ENCODE results near the gene NELFB. TPM values are rescaled to one million over a fixed set of nuclear protein-coding genes. Genes with fewer than 3 reads are reported as not detected.
A peak's percentile ranks its signal among the peaks of the same experiment; 100 is the strongest.

Gene NELFB
- total RNA-seq, 1 donor = 47.1 TPM

DNA sequence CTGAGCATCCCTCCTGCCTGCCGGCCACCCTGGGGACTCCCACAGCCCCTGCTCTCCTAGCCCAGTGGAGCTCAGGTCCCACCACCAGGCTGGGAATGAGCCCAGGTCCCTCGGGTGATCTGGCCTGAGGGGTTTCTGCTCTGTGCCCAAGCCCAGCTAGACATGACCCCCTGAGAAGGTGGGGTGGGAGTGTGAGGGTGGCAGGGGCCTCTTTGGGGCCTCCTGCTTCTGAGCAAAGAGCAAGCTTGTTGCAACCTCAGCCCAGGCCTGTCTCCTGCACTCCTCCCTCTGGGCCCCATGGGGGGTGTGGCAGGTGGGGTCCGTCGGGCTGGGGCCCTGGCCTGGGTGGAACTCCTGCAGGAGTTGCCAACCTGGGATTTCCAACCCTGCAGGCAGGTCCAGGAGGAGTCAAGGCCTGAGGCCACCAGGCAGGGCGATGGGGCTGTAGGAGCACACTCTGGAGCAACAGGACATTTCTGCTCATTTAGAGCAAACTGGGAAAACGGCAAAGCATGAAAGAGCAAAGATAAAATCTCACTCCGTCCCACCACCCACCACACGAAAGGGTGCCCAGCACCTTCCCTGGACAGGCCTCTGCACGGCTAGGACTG, 58.3 kb downstream of the NELFB start:
- no peak for TF ChIP-seq CTCF (IDR thresholded peaks at IDR 0.05; ENCODE audit: insufficient read depth, low read depth, low read length)
- no peak for DNase-seq (ENCODE audit: low read depth)
- H3K4me3 ChIP-seq (ENCODE audit: low read depth, low read length) = no peak overlapping the region

DNA sequence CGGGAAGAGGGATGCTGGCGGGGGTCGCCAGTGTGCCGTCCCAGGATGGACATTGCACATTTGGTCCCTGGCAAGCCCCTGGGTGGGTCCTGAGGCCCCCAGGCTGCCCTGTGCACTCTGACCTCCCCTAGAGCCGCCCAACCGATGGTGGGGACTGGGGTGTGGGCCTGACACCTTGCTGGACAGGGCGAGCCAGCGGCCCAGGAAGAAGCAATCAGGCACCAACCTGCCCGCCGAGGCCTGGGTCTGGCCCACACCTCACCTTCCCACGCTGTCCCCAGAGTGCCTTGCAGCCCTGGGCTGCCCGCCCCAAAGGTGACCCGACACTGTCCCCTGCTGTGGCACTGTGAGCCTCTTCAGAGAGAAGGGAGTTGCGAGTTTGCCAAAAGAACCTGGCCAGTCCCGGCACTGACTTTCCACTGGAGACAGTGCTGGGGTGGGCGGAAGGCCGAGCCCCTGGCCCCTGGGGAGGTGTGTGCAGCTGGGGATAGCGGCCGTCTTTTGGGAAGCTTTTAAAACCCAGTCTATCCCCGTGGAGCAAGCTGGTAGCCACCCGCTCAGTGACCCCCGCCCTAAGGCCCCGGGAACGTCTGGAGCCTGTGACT, 58.9 kb downstream of the NELFB start:
- no peak for TF ChIP-seq CTCF (IDR thresholded peaks at IDR 0.05; ENCODE audit: insufficient read depth, low read depth, low read length)
- DNase-seq (ENCODE audit: low read depth) = no peak
- no peak overlapping the region for H3K4me3 ChIP-seq (ENCODE audit: low read depth, low read length)

DNA sequence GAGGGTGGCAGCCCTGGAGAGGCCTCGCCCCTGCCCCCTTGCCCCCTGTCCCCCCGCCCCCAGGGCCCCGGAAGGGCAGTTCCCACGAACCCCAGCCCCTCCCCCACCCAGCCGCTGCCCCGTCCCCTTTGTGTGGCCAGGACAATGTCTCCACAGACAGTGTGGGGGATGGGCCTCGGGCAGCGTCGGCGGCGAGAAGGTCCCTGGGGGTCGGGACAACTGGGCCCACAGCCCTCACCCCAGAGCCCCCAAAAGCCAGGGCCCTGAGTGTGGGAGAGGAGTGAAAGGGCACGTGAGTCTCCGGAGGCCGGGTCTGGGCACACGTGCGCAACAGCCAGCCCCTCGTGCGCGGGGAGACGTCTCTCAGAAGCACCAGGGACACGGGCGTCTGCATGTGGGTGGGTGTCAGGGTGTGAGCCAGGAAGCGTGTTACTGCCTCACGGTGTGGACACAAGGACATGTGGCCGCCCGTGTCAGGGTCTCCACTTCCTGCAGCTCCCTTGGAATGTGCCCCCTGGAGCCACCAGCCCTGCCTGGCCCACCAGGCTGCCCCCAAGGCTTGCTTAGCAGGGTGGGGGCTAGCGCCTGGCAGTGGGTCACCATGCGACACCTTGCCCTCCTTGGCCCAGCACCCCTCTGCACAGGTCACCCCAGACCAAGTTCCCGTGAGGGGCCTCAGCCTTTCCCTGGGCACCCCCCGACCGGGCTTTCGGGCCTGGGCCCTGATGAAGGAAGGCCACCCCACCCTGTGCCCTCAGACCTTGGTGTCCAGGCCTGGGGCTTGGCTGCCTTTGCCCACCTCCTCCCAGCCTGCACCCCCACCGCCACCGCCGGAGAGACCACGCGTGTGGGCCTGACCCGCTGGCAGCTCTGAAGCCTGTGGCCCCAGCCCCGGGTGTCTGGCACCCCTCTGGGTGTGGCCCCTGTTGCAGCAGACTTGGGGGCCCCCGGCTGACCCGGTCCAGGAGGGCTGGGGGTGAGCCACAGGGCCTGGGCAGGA, 59.7 kb downstream of the NELFB start:
- no peak overlapping the region for H3K4me3 ChIP-seq (ENCODE audit: low read depth, low read length)
- no peak for DNase-seq (ENCODE audit: low read depth)
- TF ChIP-seq CTCF (IDR thresholded peaks at IDR 0.05; ENCODE audit: insufficient read depth, low read depth, low read length) = no peak

DNA sequence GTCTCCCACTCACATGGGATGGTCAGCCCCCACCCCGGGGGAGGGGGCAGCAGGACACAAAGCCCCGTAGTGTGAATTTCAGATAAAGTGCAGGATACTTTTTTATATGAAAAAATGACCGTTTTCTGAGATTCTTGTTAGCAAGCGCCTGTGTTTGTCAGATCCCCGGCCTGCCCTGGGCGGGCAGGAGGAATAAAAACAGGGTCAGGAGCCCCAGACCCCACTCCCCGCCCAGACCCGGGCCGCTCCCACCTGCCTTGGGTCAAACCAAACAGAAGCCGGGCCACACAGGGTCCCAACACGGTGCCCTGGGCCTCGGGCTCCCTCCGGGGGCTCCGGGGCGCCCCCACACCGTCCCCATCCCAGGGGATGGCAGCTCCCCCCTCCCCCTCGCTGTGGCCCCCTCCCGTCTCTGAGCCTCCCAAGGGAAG, 60.5 kb downstream of the NELFB start:
- no peak for TF ChIP-seq CTCF (IDR thresholded peaks at IDR 0.05; ENCODE audit: insufficient read depth, low read depth, low read length)
- no peak overlapping the region for H3K4me3 ChIP-seq (ENCODE audit: low read depth, low read length)
- DNase-seq (ENCODE audit: low read depth) = no peak

DNA sequence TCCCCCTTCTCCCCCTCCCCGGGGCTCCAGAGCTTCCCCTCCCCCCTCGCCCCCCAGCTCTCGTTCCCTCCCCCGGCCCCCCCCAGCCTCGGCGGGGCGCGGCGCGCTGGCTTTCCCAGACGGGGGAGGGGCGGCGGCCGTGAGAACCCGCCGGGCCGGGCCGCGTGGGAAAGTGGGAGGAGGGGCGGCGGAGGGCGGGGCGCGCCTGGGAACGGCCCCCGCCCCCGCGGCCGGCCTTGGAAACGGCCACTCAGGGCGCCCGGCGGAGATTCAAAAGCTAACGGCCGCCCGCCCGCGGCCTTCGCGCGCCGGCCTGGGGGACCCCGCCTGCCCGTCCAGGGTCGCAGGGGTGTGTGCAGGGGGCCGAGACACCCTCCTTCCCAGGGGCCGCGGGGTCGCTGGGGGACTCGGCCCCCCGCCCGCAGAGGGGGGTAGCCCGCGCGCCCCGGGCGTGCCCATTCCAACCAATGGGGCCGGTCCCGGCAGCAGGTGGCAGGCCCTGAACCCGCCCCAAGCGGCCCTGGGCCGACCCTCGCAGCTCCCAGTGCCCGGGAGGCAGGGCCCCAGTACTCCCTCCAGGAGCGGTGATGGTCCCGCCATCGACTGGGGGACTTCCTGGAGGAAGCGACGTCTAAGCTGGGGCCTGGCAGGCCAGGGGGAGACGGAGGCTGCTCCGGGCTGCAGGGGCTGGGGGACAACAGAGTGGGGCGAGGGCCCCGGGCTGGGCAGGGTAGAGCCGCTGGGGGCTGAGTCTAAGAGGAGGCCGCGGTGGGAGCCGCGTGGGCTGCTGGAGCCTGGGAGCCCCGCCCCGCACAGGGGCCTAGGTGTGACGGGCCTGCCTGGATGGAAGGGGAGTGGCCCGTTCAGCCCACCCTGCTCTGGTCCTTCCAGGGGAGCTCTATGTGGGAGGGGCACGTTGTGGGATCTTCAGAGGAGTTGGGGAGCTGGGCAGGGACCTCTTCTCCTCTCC, 61.2 kb downstream of the NELFB start:
- no peak for TF ChIP-seq CTCF (IDR thresholded peaks at IDR 0.05; ENCODE audit: insufficient read depth, low read depth, low read length)
- DNase-seq (ENCODE audit: low read depth) = peak; percentile 46
- H3K4me3 ChIP-seq (ENCODE audit: low read depth, low read length) = no peak overlapping the region
